ENCODE data around the gene DRG2.

DNA sequence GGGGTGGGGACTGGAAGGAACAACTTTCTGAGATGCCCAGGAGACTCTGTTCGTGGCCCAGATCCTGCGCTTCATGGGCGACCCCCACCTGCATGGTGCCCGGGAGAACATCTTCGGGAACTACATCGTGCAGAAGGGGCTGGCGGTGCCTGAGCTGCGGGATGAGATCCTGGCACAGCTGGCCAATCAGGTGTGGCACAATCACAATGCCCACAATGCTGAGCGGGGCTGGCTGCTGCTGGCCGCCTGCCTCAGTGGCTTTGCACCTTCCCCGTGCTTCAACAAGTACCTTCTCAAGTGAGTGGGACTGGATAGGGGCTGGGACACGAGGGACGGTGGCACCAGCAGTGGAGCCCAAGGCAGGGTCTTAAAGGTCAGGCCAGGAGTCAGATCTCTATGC, 58.1 kb downstream of the DRG2 start:
- TF ChIP-seq POLR2A (IDR thresholded peaks at IDR 0.05; ENCODE audit: low read length) (no peak), GATA1 (IDR thresholded peaks at IDR 0.05; ENCODE audit: low read depth, low read length) (no peak)

Measured in erythroblast (primary cell).